Mesenchymal stem cell (in vitro differentiated cells and primary cell): ENCODE measurements around the gene TRAF4.
A peak's percentile ranks its signal among the peaks of the same experiment; 100 is the strongest.
"Not testable (repeated sequence)": the region's sequence is repeated elsewhere in the genome, so short reads cannot be mapped to it uniquely, and the experiment has no call there.

Experiments
- DNase-seq: peaks from one replicate; pipeline ENCODE4 v3.0.0-alpha.2; 2013
- H2AFZ ChIP-seq: one replicate; pipeline ENCODE4 v1.6.1; 2013; ENCODE audit warnings: low read depth, mild to moderate bottlenecking, control low read depth, inconsistent platforms, low read length, moderate library complexity
- H2AK5ac ChIP-seq: 2 replicates; pipeline ENCODE4 v1.6.1; 2013; ENCODE audit warnings: low read length, moderate library complexity, mild to moderate bottlenecking, inconsistent platforms; ENCODE audit not compliant: severe bottlenecking
- H2BK120ac ChIP-seq: one replicate; pipeline ENCODE4 v1.6.1; 2013; ENCODE audit warnings: low read depth, mild to moderate bottlenecking, inconsistent platforms, low read length, moderate library complexity
- H2BK12ac ChIP-seq, 2 experiments: one replicate each; pipeline ENCODE4 v1.6.1; 2013; ENCODE audit warnings: inconsistent platforms in 2 of 2, low read length in 2 of 2, mild to moderate bottlenecking in 2 of 2, moderate library complexity in 2 of 2, control low read depth in 1 of 2
- H2BK15ac ChIP-seq: one replicate; pipeline ENCODE4 v1.6.1; 2013; ENCODE audit warnings: mild to moderate bottlenecking, low read depth, inconsistent platforms; ENCODE audit not compliant: poor library complexity, severe bottlenecking
- H2BK5ac ChIP-seq: 2 replicates; pipeline ENCODE4 v1.6.1; 2013; ENCODE audit warnings: low read depth, mild to moderate bottlenecking, low read length, control low read depth, inconsistent platforms; ENCODE audit not compliant: poor library complexity, severe bottlenecking
- H3K14ac ChIP-seq, 2 experiments: one replicate each; pipeline ENCODE4 v1.6.1; 2013; ENCODE audit warnings: inconsistent platforms in 2 of 2, low read length in 2 of 2, control low read depth in 1 of 2, mild to moderate bottlenecking in 1 of 2, moderate library complexity in 1 of 2
- H3K18ac ChIP-seq, 2 experiments: one replicate each; pipeline ENCODE4 v1.6.1; 2013; ENCODE audit warnings: inconsistent platforms in 2 of 2, low read length in 2 of 2, control low read depth in 1 of 2, low read depth in 1 of 2, mild to moderate bottlenecking in 1 of 2
- H3K23ac ChIP-seq, 2 experiments: one replicate each; pipeline ENCODE4 v1.6.1; 2013; ENCODE audit warnings: inconsistent platforms in 2 of 2, low read length in 2 of 2, mild to moderate bottlenecking in 2 of 2, moderate library complexity in 2 of 2, control low read depth in 1 of 2
- H3K27ac ChIP-seq: 2 replicates; pipeline ENCODE4 v1.5.1; 2013; ENCODE audit warnings: mild to moderate bottlenecking, moderate library complexity, low read length, control low read depth, inconsistent platforms; ENCODE audit not compliant: poor library complexity, severe bottlenecking
- H3K27me3 ChIP-seq, 2 experiments: 2 replicates each; pipeline versions ENCODE4 v1.6.1 to v1.7.0; 2013; ENCODE audit warnings: low read length in 2 of 2, mild to moderate bottlenecking in 2 of 2, moderate library complexity in 2 of 2, control low read depth in 1 of 2, inconsistent platforms in 1 of 2; ENCODE audit not compliant: control insufficient read depth in 1 of 2, insufficient read depth in 1 of 2
- H3K36me3 ChIP-seq, 2 experiments: 2 replicates each; pipeline versions ENCODE4 v1.6.1 to v1.7.0; 2013; ENCODE audit warnings: low read length in 2 of 2, control low read depth in 1 of 2, inconsistent platforms in 1 of 2, low read depth in 1 of 2, mild to moderate bottlenecking in 1 of 2; ENCODE audit not compliant: insufficient read depth in 2 of 2, control insufficient read depth in 1 of 2
- H3K4ac ChIP-seq, 2 experiments: one replicate each; pipeline ENCODE4 v1.6.1; 2013; ENCODE audit warnings: inconsistent platforms in 2 of 2, low read length in 2 of 2, mild to moderate bottlenecking in 2 of 2, moderate library complexity in 2 of 2, control low read depth in 1 of 2, low read depth in 1 of 2
- H3K4me1 ChIP-seq: 2 replicates; pipeline ENCODE4 v1.6.1; 2013; ENCODE audit warnings: low read depth, low read length, control low read depth; ENCODE audit not compliant: control insufficient read depth, insufficient read depth
- H3K4me2 ChIP-seq: 2 replicates; pipeline ENCODE4 v1.6.1; 2013; ENCODE audit warnings: low read length, mild to moderate bottlenecking, inconsistent platforms; ENCODE audit not compliant: poor library complexity, severe bottlenecking
- H3K4me3 ChIP-seq, 2 experiments: 2 replicates each; pipeline versions ENCODE4 v1.5.1 to v1.7.0; 2013; ENCODE audit warnings: low read length in 2 of 2, mild to moderate bottlenecking in 2 of 2, control low read depth in 1 of 2, low read depth in 1 of 2; ENCODE audit not compliant: insufficient read depth in 1 of 2
- H3K79me1 ChIP-seq: replicated peaks from 2 replicates; pipeline ENCODE4 v1.6.1; 2013; ENCODE audit warnings: mild to moderate bottlenecking, control low read depth, low read length, inconsistent platforms; ENCODE audit not compliant: poor library complexity, severe bottlenecking
- H3K9ac ChIP-seq: 2 replicates; pipeline ENCODE4 v1.7.0; 2013; ENCODE audit warnings: mild to moderate bottlenecking, low read length, moderate library complexity
- H3K9me3 ChIP-seq: 2 replicates; pipeline ENCODE4 v1.7.0; 2013; ENCODE audit warnings: mild to moderate bottlenecking, low read length; ENCODE audit not compliant: control insufficient read depth
- H4K8ac ChIP-seq: one replicate; pipeline ENCODE4 v1.6.1; 2013; ENCODE audit warnings: inconsistent platforms, mild to moderate bottlenecking, low read length, moderate library complexity
- H4K91ac ChIP-seq: one replicate; pipeline ENCODE4 v1.6.1; 2013; ENCODE audit warnings: mild to moderate bottlenecking, low read length, inconsistent platforms
- WGBS: methylation state at CpG from one replicate; pipeline ENCODE4 v1.1.7; 2013; ENCODE audit warnings: mixed read lengths; 5-methylcytosine and 5-hydroxymethylcytosine counted together

The TRAF4 gene

DNA sequence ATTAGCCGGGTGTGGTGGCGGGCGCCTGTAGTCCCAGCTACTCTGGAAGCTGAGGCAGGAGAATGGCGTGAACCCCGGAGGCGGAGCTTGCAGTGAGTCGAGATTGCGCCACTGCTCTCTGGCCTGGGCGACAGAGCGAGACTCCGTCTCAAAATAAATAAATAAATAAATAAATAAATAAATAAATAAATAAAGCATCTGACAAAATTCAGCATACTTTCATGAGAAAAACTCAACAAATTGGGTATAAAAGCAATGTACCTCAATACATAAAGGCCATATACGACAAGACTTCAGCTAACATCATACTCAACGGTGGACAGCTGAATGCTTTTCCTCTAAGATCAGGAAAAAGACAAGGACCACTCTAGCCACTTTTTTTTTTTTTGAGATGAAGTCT is 35.8 kb downstream of the TRAF4 start:
- H3K4me1 ChIP-seq, H3K27ac ChIP-seq, H4K8ac ChIP-seq, H3K9ac ChIP-seq, H3K4ac ChIP-seq, H2BK12ac ChIP-seq, H3K4me2 ChIP-seq, DNase-seq, H3K23ac ChIP-seq, H2BK120ac ChIP-seq, H4K91ac ChIP-seq, H3K14ac ChIP-seq, H3K27me3 ChIP-seq, H2BK15ac ChIP-seq, H3K36me3 ChIP-seq, H3K18ac ChIP-seq, H3K4me3 ChIP-seq, H2BK5ac ChIP-seq, H3K9me3 ChIP-seq, H2AFZ ChIP-seq, H2AK5ac ChIP-seq: not testable (repeated sequence)
- H3K79me1 ChIP-seq = peaks cover 18% of the 10 kb centered on the region
- 99% methylated on average over 5 of the region's 13 CpGs for WGBS

DNA sequence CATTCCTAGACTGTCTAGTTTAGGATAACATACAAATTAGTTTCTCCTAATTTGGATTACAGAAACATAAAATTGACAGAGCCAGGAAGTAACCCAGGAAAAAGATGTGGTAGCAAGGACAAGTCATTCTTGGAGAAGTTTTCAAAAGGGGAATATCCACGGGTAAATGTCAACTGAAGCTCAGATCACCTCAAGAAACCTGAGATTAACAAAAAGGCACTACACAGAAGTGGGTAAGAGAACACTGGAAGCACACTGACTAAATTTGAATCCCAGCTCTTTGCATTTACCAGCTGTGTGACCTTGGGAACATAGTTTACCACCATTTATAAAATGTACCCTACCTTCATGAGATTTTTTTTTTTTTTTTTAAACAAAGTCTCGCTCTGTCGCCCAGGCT is 39.4 kb downstream of the TRAF4 start:
- Histone ChIP-seq H4K8ac (no peak overlapping the region), H3K36me3 (peaks cover 0 to 18% of the 10 kb centered on the region in 2 experiments), H2BK5ac (no peak overlapping the region), H3K4me1 (peaks cover 2% of the 10 kb centered on the region), H3K27ac (no peak overlapping the region), H3K23ac (no peak overlapping the region), H2AFZ (no peak overlapping the region), H3K27me3 (no peaks in the 10 kb centered on the region), H3K18ac (no peak overlapping the region), H3K9me3 (no peaks in the 10 kb centered on the region), H4K91ac (no peak overlapping the region), H3K79me1 (peaks cover 19% of the 10 kb centered on the region), H2BK120ac (no peak overlapping the region), H3K4me3 (no peak overlapping the region), H2BK15ac (no peak overlapping the region), H3K14ac (no peak overlapping the region), H2AK5ac (no peak overlapping the region), H3K9ac (no peak overlapping the region), H3K4me2 (no peak overlapping the region), H3K4ac (no peak overlapping the region), H2BK12ac (no peak overlapping the region)
- DNase-seq = no peak
- WGBS = 95% methylated on average over 3 of the region's 3 CpGs

DNA sequence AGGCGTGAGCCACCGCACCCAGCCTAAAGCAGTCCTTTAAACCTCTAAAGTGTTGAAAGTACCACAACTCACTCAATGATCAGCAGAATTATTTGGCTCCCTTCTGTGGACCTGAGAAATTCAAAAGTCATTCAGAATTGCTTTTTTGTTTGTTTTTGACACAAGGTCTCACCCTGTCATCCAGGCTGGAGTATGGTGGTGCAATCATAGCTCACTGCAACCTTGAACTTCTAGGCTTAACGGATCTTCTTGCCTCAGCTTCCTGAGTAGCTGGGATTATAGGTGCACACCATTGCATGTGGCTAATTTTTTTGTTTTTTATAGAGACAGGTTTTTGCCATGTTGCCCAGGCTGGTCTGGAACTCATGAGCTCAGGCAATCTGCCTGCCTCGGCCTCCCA is 44.3 kb downstream of the TRAF4 start:
- no peak for DNase-seq
- H2BK120ac ChIP-seq = no peak overlapping the region
- no peak overlapping the region for H3K18ac ChIP-seq
- no peaks in the 10 kb centered on the region for H3K9me3 ChIP-seq
- no peak overlapping the region for H2BK15ac ChIP-seq
- H3K79me1 ChIP-seq = peaks cover 22% of the 10 kb centered on the region
- H2BK5ac ChIP-seq = no peak overlapping the region
- no peaks in the 10 kb centered on the region for H3K27me3 ChIP-seq
- H3K14ac ChIP-seq = no peak overlapping the region
- H3K4me1 ChIP-seq = no peaks in the 10 kb centered on the region
- H3K27ac ChIP-seq = no peak overlapping the region
- H3K36me3 ChIP-seq = peaks cover 4 to 19% of the 10 kb centered on the region in 2 experiments
- no peak overlapping the region for H2AFZ ChIP-seq
- no peak overlapping the region for H4K91ac ChIP-seq
- H4K8ac ChIP-seq = no peak overlapping the region
- no peak overlapping the region for H3K4me3 ChIP-seq
- H3K9ac ChIP-seq = no peak overlapping the region
- H2BK12ac ChIP-seq = no peak overlapping the region
- no peak overlapping the region for H2AK5ac ChIP-seq
- no peak overlapping the region for H3K23ac ChIP-seq
- over 99% methylated on average over 4 of the region's 4 CpGs for WGBS
- no peak overlapping the region for H3K4ac ChIP-seq
- H3K4me2 ChIP-seq = no peak overlapping the region

DNA sequence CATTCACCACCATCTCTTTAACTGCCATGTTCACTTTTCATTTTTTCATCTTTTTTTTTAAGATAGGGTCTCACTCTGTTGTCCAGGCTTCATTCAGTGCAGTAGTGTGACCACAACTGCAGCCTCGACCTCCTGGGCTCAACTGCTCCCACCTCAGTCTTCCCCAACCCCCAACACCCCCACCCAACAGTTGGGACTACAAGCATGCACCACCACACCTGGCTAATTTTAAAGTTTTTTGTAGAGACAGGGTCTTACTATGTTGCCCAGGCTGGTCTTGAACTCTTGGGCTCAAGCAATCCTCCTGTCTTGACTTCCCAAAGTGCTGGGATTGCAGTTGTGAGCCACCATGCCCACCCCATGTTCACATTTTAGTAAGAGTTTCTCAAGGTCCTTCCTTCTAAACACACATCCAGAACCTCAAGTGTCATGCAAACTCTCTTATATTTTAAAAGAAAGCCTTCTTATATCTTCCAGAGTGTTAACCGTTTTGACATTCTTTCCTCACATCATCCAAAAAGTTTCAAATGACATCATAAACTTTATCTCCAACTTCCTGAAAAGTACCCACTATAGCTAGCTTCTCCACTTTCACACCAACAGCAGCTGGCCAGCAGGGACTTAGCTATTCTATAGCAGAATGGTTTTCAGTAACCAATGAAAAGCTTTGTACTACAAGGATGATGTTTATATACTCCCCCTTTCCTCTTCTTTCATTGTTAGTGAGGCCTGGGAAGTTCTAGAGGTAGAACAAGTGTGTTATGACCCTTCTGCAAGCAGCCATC is 49.3 kb downstream of the TRAF4 start:
- Histone ChIP-seq H3K9ac (no peak overlapping the region), H3K4ac (no peak overlapping the region), H3K9me3 (no peaks in the 10 kb centered on the region), H2BK5ac (no peak overlapping the region), H3K4me1 (no peaks in the 10 kb centered on the region), H3K4me3 (no peak overlapping the region), H4K91ac (no peak overlapping the region), H3K79me1 (peaks cover 11% of the 10 kb centered on the region), H3K4me2 (no peak overlapping the region), H3K36me3 (peaks cover 8 to 18% of the 10 kb centered on the region in 2 experiments), H3K18ac (no peak overlapping the region), H2AK5ac (no peak overlapping the region), H3K14ac (no peak overlapping the region), H3K27me3 (no peaks in the 10 kb centered on the region), H3K23ac (no peak overlapping the region), H4K8ac (no peak overlapping the region), H2BK12ac (no peak overlapping the region), H3K27ac (no peak overlapping the region), H2BK120ac (no peak overlapping the region), H2AFZ (no peak overlapping the region), H2BK15ac (no peak overlapping the region)
- WGBS = 84% methylated on average over 2 of the region's 2 CpGs
- DNase-seq = peak; percentile 35
